Psoas muscle (tissue), 8 donors: ENCODE measurements around the gene PCTP. TPM values are rescaled to one million over a fixed set of nuclear protein-coding genes. Genes with fewer than 3 reads are reported as not detected.
A peak's percentile ranks its signal among the peaks of the same experiment; 100 is the strongest.

Experiments
- ATAC-seq, 4 donors: fragments of 200-7000 bp; cut with Tn5 transposase; one replicate each; pipeline ENCODE4 v1.9.1; 2020; ENCODE audit warnings: moderate library complexity in 3 of 4, mild to moderate bottlenecking in 2 of 4
- DNase-seq, 2 donors: peaks; one replicate each; pipeline ENCODE4 v3.0.0-alpha.2; 2020
- H3K27ac ChIP-seq: fragments of 200-600 bp; one replicate; pipeline ENCODE4 v1.8.0; 2022
- H3K27me3 ChIP-seq, 3 donors: fragments of 200-600 bp in 1 of 3; one replicate each; pipeline versions ENCODE4 v1.6.1 to v1.8.0; 2013 to 2022; ENCODE audit warnings: low read length in 2 of 3, mild to moderate bottlenecking in 2 of 3, moderate library complexity in 1 of 3; ENCODE audit not compliant: insufficient read depth in 3 of 3
- H3K36me3 ChIP-seq, 2 donors: fragments of 200-600 bp in 1 of 2; one replicate each; pipeline versions ENCODE4 v1.6.1 to v1.8.0; 2013 to 2022; ENCODE audit warnings: low read depth in 1 of 2, mild to moderate bottlenecking in 1 of 2, moderate library complexity in 1 of 2; ENCODE audit not compliant: insufficient read depth in 1 of 2
- H3K4me1 ChIP-seq: fragments of 200-600 bp; one replicate; pipeline ENCODE4 v1.8.0; 2022
- H3K4me3 ChIP-seq: fragments of 200-600 bp; one replicate; pipeline ENCODE4 v1.8.0; 2022; ENCODE audit warnings: mild to moderate bottlenecking
- H3K9me3 ChIP-seq: fragments of 200-600 bp; one replicate; pipeline ENCODE4 v1.8.0; 2022
- WGBS, 3 donors: extraction: QIAGEN DNeasy Blood & Tissue Kit; methylation state at CpG; one replicate each; pipeline versions ENCODE4 v1.1.6 to v1.1.7; 2013; 5-methylcytosine and 5-hydroxymethylcytosine counted together
- intact Hi-C, 2 donors: fragments of 100-400 bp; cut with DNase I; formaldehyde crosslinking; loops; one replicate each; pipeline versions ENCODE4 v1.11.0 to v1.14.2; 2022
- polyA plus RNA-seq, 3 donors: library from polyadenylated mRNA; stranded (reverse); fragments of 200-250 nt; gene quantifications; one replicate each; pipeline ENCODE4 v1.2.3, GENCODE V29; 2013
- total RNA-seq, 4 donors: library from RNA; stranded (reverse); fragmentation: NEBNext Ultra II Directional in 2 of 4; extraction: Animal tissue kit (Norgen Biotek cat#: 25700) in 2 of 4; gene quantifications; one replicate each; pipeline versions ENCODE4 v1.2.1 to v1.2.4, GENCODE V29; 2021 to 2023
- TF ChIP-seq, protein P1 (sequence below): fragments of 200-600 bp; IDR thresholded peaks from one replicate; pipeline ENCODE4 v1.8.0; 2022; ENCODE audit warnings: antibody characterized with exemption
- donor health status: healthy with polysubstance abuse.
- donor health status: DM: no; HTN: no; CAD: no; lungs with moderate emphysema.
- donor health status: Bipolar disorder and iron deficiency.
- donor health status: healthy.
- donor health status: DM: yes; HTN: yes; CAD: no.
- donor health status: DM: no; HTN: no; CAD: no.
- donor health status: DM: no; HTN: no; CAD: no.
- donor health status: DM: yes; HTN: yes; CAD: no.

Gene PCTP
- total and polyA plus RNA-seq, 7 donors, result 9.7 to 24.8 (median 14.7) TPM

DNA sequence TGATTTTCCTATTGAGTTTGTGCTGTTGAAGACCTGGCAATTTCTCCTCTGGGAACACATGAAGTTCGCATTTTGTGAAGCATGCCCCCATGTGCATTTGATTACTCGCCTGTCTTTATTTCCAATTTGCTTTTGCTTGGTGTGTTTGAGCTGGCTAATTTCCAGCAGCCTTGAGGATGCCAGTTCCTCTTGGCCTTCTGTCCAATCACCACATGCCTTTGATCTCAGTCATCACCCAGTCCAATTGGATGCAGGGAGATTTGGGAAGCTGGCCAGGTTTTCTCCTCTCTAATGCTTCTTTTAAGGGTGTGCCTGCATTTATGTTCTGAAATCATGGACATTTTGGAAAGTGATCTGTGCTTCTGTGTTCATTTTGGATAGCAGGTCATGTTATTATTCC is 24.4 kb upstream of the PCTP start:
- ATAC-seq (peak in 2 of 4 donors; percentile 43 to 48), DNase-seq (peak; percentile 47 to 55)
- H3K4me1 ChIP-seq, result peaks cover 21% of the 10 kb centered on the region
- WGBS, 3 donors, result 44 to 50% (median 49%) methylated on average over 2 of the region's 2 CpGs
- H3K9me3 ChIP-seq, result no peaks in the 10 kb centered on the region
- no peaks in the 10 kb centered on the region for H3K27me3 ChIP-seq
- TF ChIP-seq, protein P1, sequence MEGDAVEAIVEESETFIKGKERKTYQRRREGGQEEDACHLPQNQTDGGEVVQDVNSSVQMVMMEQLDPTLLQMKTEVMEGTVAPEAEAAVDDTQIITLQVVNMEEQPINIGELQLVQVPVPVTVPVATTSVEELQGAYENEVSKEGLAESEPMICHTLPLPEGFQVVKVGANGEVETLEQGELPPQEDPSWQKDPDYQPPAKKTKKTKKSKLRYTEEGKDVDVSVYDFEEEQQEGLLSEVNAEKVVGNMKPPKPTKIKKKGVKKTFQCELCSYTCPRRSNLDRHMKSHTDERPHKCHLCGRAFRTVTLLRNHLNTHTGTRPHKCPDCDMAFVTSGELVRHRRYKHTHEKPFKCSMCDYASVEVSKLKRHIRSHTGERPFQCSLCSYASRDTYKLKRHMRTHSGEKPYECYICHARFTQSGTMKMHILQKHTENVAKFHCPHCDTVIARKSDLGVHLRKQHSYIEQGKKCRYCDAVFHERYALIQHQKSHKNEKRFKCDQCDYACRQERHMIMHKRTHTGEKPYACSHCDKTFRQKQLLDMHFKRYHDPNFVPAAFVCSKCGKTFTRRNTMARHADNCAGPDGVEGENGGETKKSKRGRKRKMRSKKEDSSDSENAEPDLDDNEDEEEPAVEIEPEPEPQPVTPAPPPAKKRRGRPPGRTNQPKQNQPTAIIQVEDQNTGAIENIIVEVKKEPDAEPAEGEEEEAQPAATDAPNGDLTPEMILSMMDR, result no peak
- no peaks in the 10 kb centered on the region for H3K36me3 ChIP-seq
- H3K27ac ChIP-seq, result no peak overlapping the region
- intact Hi-C loops, result no loop called here
- no peak overlapping the region for H3K4me3 ChIP-seq

DNA sequence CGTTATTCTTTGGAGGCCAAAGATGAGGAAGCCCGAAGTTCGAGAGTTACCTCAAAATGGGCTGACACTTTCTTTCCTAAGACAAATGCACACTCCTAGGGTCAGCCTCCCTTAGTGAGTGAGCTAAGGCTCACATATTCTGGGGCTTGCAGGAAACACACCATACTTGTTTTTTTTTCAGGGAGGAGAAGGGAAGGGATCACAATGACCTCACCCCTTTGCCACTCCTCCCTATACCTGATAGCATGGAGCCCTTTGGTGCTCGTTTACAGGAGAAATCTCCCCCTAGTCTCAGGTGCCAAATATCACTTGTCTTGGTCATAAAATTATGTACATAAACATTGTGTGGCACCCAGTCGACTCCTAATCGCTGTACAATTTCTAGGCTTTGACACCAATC is 23.6 kb upstream of the PCTP start:
- Histone ChIP-seq H3K4me1 (peaks cover 22% of the 10 kb centered on the region), H3K4me3 (no peak overlapping the region), H3K9me3 (no peaks in the 10 kb centered on the region), H3K27ac (no peak overlapping the region), H3K27me3 (no peaks in the 10 kb centered on the region), H3K36me3 (no peaks in the 10 kb centered on the region)
- intact Hi-C loops, result no loop called here
- 91 to 93% (median 92%) methylated on average over 6 of the region's 6 CpGs for WGBS, 3 donors
- TF ChIP-seq, protein P1, result no peak
- no peak for DNase-seq
- ATAC-seq, result no peak

DNA sequence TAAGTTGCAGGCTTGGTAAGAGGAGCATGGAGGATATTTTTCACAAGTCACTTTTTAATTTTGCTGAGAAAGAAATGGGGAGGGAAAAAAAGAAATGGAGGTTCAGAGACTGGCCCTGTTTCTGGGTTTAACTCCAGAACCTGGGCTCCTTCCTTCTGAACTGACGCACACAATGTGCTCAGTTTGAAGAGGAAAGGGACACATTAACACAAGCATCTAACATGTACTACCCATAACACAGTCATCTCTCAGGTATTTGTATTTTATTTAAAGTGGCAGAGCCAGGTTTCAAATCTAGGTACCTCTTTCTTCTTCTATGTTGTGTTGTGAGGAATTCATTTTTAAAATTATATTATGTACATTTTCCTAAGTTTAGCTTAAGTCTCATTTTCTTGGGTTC is 22.9 kb upstream of the PCTP start:
- TF ChIP-seq, protein P1, result no peak
- peaks cover 21% of the 10 kb centered on the region for H3K4me1 ChIP-seq

DNA sequence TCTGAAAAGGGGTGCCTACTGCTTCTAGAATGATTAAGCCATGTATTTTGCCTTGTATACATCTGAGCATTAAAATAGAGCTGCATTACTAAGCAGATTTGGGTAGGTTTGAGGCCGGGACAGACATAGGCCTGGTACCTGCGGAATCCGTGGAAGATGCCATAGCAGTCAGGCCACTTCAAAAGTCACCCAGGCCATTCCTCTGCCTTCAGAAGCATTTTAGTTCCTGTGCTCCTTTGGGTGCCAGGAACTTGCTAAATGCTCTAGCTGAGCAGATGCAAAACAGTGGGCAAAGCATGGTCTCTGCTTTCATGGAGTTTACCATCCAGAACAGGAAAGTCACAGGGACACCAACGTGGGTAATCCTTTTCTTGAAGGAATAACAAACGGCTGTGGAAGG is 22.5 kb upstream of the PCTP start:
- ATAC-seq, result no peak
- intact Hi-C loops, result no loop called here
- Histone ChIP-seq H3K27ac (peak overlapping the region; percentile 12), H3K9me3 (no peaks in the 10 kb centered on the region), H3K27me3 (no peaks in the 10 kb centered on the region), H3K4me1 (peaks cover 22% of the 10 kb centered on the region), H3K36me3 (no peaks in the 10 kb centered on the region), H3K4me3 (no peak overlapping the region)
- no peak for DNase-seq
- TF ChIP-seq, protein P1, result no peak
- 80 to 88% (median 82%) methylated on average over 5 of the region's 5 CpGs for WGBS, 3 donors

More for the DNA sequence above, 22.9 kb upstream of the PCTP start:
- ATAC-seq, result no peak
- Histone ChIP-seq H3K27ac (peak overlapping the region; percentile 12), H3K27me3 (no peaks in the 10 kb centered on the region), H3K36me3 (no peaks in the 10 kb centered on the region), H3K4me3 (no peak overlapping the region), H3K9me3 (no peaks in the 10 kb centered on the region)
- 93 to 100% (median 100%) methylated on average over 1 of the region's 1 CpG for WGBS, 3 donors
- intact Hi-C loops, result no loop called here
- DNase-seq, result no peak

DNA sequence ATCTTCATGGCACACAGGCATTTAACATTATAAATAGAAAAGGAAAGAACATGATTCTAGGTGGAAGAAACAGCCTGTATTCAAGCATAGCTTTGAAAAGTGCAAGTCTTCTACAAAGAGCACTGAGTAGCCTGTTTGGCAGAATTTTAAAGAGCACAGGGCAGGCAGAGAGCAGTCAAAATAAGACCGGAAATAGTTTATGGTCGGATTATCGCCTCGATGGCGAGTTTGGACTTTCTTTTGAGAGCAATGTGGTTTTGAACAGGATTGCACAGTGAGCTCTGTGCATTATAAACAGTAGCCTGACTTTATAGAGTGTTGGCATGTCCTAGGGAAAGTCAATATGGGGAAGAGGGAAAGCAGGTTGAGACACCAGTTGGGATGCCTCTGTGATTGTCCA is 22.0 kb upstream of the PCTP start:
- TF ChIP-seq, protein P1, result no peak
- WGBS, 3 donors, result 41 to 84% (median 58%) methylated on average over 5 of the region's 5 CpGs
- peak overlapping the region; percentile 12 for H3K27ac ChIP-seq
- intact Hi-C loops, result no loop called here
- ATAC-seq, result no peak
- no peaks in the 10 kb centered on the region for H3K9me3 ChIP-seq
- no peak for DNase-seq
- H3K27me3 ChIP-seq, result no peaks in the 10 kb centered on the region
- H3K4me3 ChIP-seq, result peak overlapping the region; percentile 54
- H3K36me3 ChIP-seq, result no peaks in the 10 kb centered on the region
- peaks cover 23% of the 10 kb centered on the region for H3K4me1 ChIP-seq
